HEK293T (cell line): ENCODE measurements around the gene P3H3.

Experiments used
- ELF4 ChIP-seq: fragments of 450-650 bp; IDR thresholded peaks from 2 replicates; pipeline ENCODE4 v1.6.1; 2017; ENCODE audit warnings: antibody characterized with exemption
- FOXM1 ChIP-seq: fragments of 450-650 bp; IDR thresholded peaks from 2 replicates; pipeline ENCODE4 v1.6.1; 2017; ENCODE audit warnings: mild to moderate bottlenecking, borderline replicate concordance
- SP1 ChIP-seq: fragments of 450-650 bp; IDR thresholded peaks from 2 replicates; pipeline ENCODE4 v1.6.1; 2017
- TARDBP ChIP-seq: fragments of 450-650 bp; IDR thresholded peaks from 2 replicates; pipeline ENCODE4 v1.6.1; 2016
- ZNF384 ChIP-seq: fragments of 450-650 bp; IDR thresholded peaks from 2 replicates; pipeline ENCODE4 v1.6.1; 2016

DNA sequence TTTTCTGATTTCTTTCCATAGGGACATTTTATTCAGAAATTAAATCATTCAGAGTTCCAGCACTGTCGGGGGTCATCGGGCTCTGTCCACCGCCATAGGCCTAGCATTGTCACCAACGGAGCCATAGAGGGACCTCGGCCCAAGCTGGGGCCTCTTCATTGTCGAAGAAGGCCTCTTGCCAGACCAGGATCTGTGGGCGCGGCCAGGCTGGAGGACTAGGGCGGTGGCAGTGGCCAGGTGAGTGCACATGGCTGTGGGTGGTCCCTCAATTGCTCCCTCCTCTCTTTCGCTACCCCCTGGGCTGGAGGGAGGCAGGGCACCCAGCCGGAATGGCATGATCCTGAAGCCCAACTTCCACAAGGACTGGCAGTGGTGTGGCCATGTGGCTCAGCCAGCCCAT lies 55.5 kb downstream of the P3H3 start:
- no peak for TF ChIP-seq SP1
- no peak for TF ChIP-seq ZNF384
- no peak for TF ChIP-seq FOXM1
- no peak for TF ChIP-seq ELF4
- no peak for TF ChIP-seq TARDBP
